HG03025 (cell line): ENCODE data around the gene HDAC7.

Source experiments
- ATAC-seq: cut with Tn5 transposase; IDR thresholded peaks from one replicate; pipeline ENCODE4 v1.9.1; 2021; ENCODE audit warnings: mild to moderate bottlenecking, moderate library complexity; ENCODE audit not compliant: unreplicated experiment, low FRiP score

Gene HDAC7

GRCh38 chr12:47819896-47820630 lies at the start of gene HDAC7:
HDAC7 (minus strand) TSS chr12:47819903; CDS start chr12:47819785, 118 bp downstream.
- ATAC-seq: peak; percentile 36

- peak; percentile 54 for ATAC-seq
Measured at GRCh38 chr12:47868552-47869031, 48.9 kb upstream of the HDAC7 start.

GRCh38 chr12:47868041-47868440 lies 48.3 kb upstream of the HDAC7 start:
- ATAC-seq: peak; percentile 5

GRCh38 chr12:47867495-47867941 lies 47.8 kb upstream of the HDAC7 start:
- no peak for ATAC-seq

- ATAC-seq: no peak
Measured at GRCh38 chr12:47864646-47865235, 45.0 kb upstream of the HDAC7 start.

GRCh38 chr12:47863985-47864384 lies 44.3 kb upstream of the HDAC7 start:
- no peak for ATAC-seq

- no peak for ATAC-seq
Measured at GRCh38 chr12:47863467-47863866, 43.8 kb upstream of the HDAC7 start.

- no peak for ATAC-seq
Measured at GRCh38 chr12:47862881-47863280, 43.2 kb upstream of the HDAC7 start.

GRCh38 chr12:47862167-47862750 lies 42.6 kb upstream of the HDAC7 start:
- no peak for ATAC-seq

GRCh38 chr12:47860873-47861272 lies 41.2 kb upstream of the HDAC7 start:
- ATAC-seq: no peak

- ATAC-seq: no peak
Measured at GRCh38 chr12:47860279-47860841, 40.7 kb upstream of the HDAC7 start.

- no peak for ATAC-seq
Measured at GRCh38 chr12:47858511-47859266, 39.0 kb upstream of the HDAC7 start.

GRCh38 chr12:47856721-47857575 lies 37.2 kb upstream of the HDAC7 start:
- no peak for ATAC-seq

- no peak for ATAC-seq
Measured at GRCh38 chr12:47856094-47856493, 36.4 kb upstream of the HDAC7 start.

- ATAC-seq: no peak
Measured at GRCh38 chr12:47855502-47855901, 35.8 kb upstream of the HDAC7 start.

- ATAC-seq: no peak
Measured at GRCh38 chr12:47854531-47854930, 34.8 kb upstream of the HDAC7 start.

- no peak for ATAC-seq
Measured at GRCh38 chr12:47852096-47852571, 32.4 kb upstream of the HDAC7 start.

- no peak for ATAC-seq
Measured at GRCh38 chr12:47851303-47851952, 31.7 kb upstream of the HDAC7 start.
